ENCODE measurements around the gene ADAM8.

GRCh38 chr10:133295426-133296320, 19.0 kb upstream of the ADAM8 start:
- TF ChIP-seq CTCF (conservative IDR thresholded peaks at IDR 0.05 in 1 of 2, IDR thresholded peaks at IDR 0.05 in 1 of 2; ENCODE audit: low read depth in 1 of 2, low read length in 2 of 2) (no peak), EZH2 (IDR thresholded peaks at IDR 0.05; ENCODE audit: low read length, missing control alignments) (no peak)
